Measurements from ENCODE around the gene LANCL3. TPM values are rescaled to one million over a fixed set of nuclear protein-coding genes. Genes with fewer than 3 reads are reported as not detected.

The LANCL3 gene
- total RNA-seq, 1 experiment from 2014 or later, result 0.48 TPM

- DNase-seq (ENCODE audit: low spot score) (no peak), ATAC-seq (no peak)
- Mint-ChIP-seq H3K36me3 (no peaks in the 10 kb centered on the region), H3K9me3 (peaks cover 7% of the 10 kb centered on the region; the same call in 1 of the 2 replicates), H3K27ac (no peak overlapping the region), H3K4me1 (no peaks in the 10 kb centered on the region), H3K4me3 (no peak overlapping the region), H3K27me3 (ENCODE audit: low read depth) (no peaks in the 10 kb centered on the region)
- POLR2A ChIA-PET, result no interaction called here
- CTCF ChIA-PET, result no interaction called here
- TF ChIP-seq HMGA2 (CRISPR knock-in tag; IDR thresholded peaks at IDR 0.05), result no peak
- TF ChIP-seq ZNF512 (CRISPR knock-in tag; IDR thresholded peaks at IDR 0.05; ENCODE audit: borderline replicate concordance), result no peak
- no peak for TF ChIP-seq CREM (CRISPR knock-in tag; IDR thresholded peaks at IDR 0.05)
- TF ChIP-seq ESRRA (CRISPR knock-in tag; IDR thresholded peaks at IDR 0.05; ENCODE audit: borderline replicate concordance), result no peak
- TF ChIP-seq ZNF396 (CRISPR knock-in tag; IDR thresholded peaks at IDR 0.05; ENCODE audit: borderline replicate concordance), result no peak
- TF ChIP-seq MYBL2 (CRISPR knock-in tag; IDR thresholded peaks at IDR 0.05), result no peak
- no peak for TF ChIP-seq ATF6 (CRISPR knock-in tag; IDR thresholded peaks at IDR 0.05)
- no peak for TF ChIP-seq E2F5 (CRISPR knock-in tag; IDR thresholded peaks at IDR 0.05)
These were observed 95.1 kb downstream of the LANCL3 start for GRCh38 chrX:37666516-37666915.

- DNase-seq (ENCODE audit: low spot score), result no peak
- H3K27ac Mint-ChIP-seq, result no peak overlapping the region
- H3K36me3 Mint-ChIP-seq, result no peaks in the 10 kb centered on the region
- H3K27me3 Mint-ChIP-seq (ENCODE audit: low read depth), result no peaks in the 10 kb centered on the region
- no peak for TF ChIP-seq E2F4 (CRISPR knock-in tag; IDR thresholded peaks at IDR 0.05; ENCODE audit: borderline replicate concordance, low read depth)
- TF ChIP-seq ELF4 (CRISPR knock-in tag; IDR thresholded peaks at IDR 0.05; ENCODE audit: low read depth), result no peak
- TF ChIP-seq ZBTB21 (CRISPR knock-in tag; IDR thresholded peaks at IDR 0.05; ENCODE audit: borderline replicate concordance), result no peak
- TF ChIP-seq ZBTB43 (CRISPR knock-in tag; IDR thresholded peaks at IDR 0.05), result no peak
- TF ChIP-seq AR (CRISPR knock-in tag; IDR thresholded peaks at IDR 0.05), result no peak
- no peak for TF ChIP-seq ETV6 (CRISPR knock-in tag; IDR thresholded peaks at IDR 0.05)
- no peak for TF ChIP-seq CDX4 (CRISPR knock-in tag; IDR thresholded peaks at IDR 0.05; ENCODE audit: borderline replicate concordance)
- TF ChIP-seq TEAD4 (CRISPR knock-in tag; IDR thresholded peaks at IDR 0.05), result no peak
- TF ChIP-seq USF1 (CRISPR knock-in tag; IDR thresholded peaks at IDR 0.05), result no peak
- TF ChIP-seq ZNF138 (CRISPR knock-in tag; conservative IDR thresholded peaks at IDR 0.05), result no peak
- no peak for TF ChIP-seq GTF2I (CRISPR knock-in tag; conservative IDR thresholded peaks at IDR 0.05)
- no peak for TF ChIP-seq SMAD4 (CRISPR knock-in tag; IDR thresholded peaks at IDR 0.05)
- ATAC-seq, result no peak
- H3K9me3 Mint-ChIP-seq, result peaks cover 7% of the 10 kb centered on the region; the same call in 1 of the 2 replicates
- CTCF ChIA-PET, result no interaction called here
- POLR2A ChIA-PET, result no interaction called here
- no peak overlapping the region for H3K4me3 Mint-ChIP-seq
- no peaks in the 10 kb centered on the region for H3K4me1 Mint-ChIP-seq
These were observed 95.7 kb downstream of the LANCL3 start for GRCh38 chrX:37667141-37667540.

All from WTC11 (cell line).